Measurements from ENCODE around the gene FNDC3B.

Gene FNDC3B

DNA sequence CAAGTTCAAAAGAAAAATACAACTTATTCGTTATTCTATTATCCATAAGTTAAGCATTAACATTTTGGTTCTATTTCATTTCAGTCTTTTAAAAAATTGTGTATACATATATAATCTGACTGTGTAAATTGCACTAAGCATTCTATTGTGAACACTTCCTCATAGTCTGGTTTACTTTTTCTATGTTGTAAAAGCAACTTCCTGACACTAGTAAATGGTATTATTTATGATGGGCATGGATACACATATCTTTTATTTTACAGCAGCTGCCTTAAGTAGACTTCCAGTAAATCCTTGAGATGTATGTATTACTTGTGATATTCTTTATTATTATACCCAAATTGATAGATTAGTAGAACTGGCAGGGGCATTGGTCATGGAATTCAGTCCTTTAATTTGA, 58.2 kb downstream of the FNDC3B start:
- DNase-seq: no peak

- DNase-seq: no peak
These were observed 59.5 kb downstream of the FNDC3B start for GRCh38 chr3:172098698-172099494.

GRCh38 chr3:172099495-172099808, 60.1 kb downstream of the FNDC3B start:
- DNase-seq: no peak

DNA sequence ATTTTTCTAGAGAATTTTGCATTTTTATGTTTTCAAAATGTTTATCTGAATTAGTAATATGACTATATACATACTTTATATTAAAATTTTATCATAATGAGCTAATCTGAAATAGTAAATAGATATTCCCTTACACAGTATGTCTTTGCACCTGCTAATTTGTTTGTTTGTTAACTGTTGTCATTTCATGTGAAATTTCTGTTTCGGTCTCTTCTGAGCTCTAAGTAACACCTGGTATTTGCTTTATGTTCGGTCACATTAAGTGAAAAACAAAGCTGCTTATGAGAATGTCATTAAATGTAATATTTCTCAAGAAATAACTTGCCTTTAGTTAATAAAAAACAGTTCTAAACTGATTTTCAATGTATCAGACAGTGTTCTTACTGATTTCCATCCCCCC, 61.1 kb downstream of the FNDC3B start:
- no peak for DNase-seq

- DNase-seq: no peak
These were observed 61.7 kb downstream of the FNDC3B start for GRCh38 chr3:172101107-172101506.

DNA sequence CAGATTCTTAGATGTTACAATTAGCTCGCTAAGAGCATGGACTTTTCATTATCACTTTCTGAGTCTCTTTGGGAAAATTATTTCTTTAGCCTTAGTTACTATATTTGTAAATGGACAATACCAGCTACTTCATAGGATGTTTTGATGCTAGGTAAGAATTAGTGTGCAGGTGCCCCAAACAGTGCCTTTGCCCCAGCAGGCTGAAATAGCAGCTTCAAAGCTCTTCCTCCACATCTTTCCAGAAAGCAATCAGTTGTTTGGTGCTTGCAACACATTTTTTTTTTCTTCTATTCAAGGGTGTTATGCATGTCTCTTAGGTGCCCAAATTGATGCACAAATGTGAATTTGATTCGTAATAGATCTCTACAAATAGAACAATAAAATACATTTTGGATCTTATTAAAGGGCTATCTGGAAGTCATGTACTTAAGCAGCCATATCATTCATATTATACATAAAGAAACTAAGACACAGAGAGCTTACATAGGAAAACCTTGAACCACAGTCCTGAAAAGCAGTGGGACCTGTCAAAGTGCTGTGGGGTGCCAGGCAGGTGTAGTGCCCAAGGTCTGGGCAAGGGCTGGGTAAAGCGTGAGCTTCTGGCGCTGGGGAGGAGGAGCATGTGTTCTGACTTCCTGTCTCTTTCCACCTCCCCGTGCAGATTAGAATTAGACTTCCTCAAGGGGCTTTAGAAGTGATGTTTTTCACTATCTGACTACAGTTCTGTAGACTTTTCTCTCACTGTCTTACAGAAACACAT, 62.9 kb downstream of the FNDC3B start:
- DNase-seq: peak; percentile 24

DNA sequence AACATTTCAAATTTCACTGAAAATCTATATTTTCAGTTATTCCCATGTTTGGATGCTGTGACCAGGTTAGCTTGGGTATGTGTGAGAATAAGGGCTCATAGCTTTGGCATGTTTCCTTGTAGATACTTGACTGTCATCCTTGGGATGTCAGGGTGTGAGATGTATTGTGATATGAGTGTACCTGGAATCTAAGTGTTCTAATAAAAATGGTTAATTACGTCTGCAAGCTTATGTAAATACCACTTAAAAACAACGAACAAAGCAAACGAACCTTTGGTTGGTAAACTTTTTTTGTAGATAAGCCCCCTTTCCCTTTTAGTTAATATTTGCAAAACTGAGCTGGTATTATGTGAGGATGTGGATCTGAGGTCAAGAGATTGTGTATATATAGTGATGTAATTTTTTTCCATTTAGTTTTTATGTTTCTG, 63.5 kb downstream of the FNDC3B start:
- DNase-seq: no peak

DNA sequence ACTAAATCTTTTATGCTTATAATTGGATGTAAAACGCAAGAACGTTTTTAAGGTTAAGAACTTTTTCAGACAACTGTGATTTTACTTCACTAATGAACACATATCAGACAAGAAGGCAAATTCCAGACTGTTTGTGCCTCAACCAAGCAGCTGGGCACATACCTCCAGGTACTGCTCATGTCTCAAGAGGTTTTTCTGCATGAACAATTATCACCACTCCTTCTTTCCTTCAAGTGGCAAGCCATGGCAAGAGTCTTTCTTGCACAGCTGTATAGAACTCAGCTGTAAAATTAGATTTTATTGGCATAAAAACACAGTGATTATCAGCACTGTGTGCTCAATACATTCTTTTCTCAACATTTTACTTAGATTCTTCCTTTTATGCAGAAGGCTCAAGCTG, 64.3 kb downstream of the FNDC3B start:
- DNase-seq: no peak

DNA sequence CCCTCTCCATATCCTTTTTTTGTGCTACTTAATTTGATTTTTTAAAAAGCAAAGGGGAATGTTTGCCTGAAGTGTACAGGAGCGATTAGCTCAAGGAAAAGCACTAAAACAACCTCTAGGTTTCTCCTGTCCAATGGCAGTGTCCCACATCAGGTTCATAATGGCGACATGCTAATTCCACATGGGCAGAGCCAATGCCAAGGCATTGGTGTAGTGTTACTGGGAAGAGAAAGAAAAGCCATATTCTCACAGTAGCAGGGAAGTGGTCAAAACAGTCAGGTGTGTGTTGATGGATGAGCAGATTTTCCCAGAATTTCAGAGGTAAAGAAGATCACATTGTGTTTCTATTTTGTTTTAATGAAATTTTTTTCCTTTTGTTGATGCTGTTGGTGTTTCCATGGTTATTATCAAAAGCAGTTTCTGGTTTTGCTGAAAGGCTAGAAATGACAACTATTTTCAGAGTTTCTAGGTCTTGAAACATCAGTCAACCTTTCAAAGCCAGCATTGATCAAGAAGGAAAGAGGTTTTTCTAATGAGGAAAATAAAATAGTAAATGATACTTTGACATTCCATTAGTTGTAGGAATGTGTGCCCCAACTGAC, 65.2 kb downstream of the FNDC3B start:
- no peak for DNase-seq

GRCh38 chr3:172106037-172106954, 66.9 kb downstream of the FNDC3B start:
- DNase-seq: no peak

GRCh38 chr3:172106989-172107388, 67.6 kb downstream of the FNDC3B start:
- DNase-seq: peak; percentile 62

DNA sequence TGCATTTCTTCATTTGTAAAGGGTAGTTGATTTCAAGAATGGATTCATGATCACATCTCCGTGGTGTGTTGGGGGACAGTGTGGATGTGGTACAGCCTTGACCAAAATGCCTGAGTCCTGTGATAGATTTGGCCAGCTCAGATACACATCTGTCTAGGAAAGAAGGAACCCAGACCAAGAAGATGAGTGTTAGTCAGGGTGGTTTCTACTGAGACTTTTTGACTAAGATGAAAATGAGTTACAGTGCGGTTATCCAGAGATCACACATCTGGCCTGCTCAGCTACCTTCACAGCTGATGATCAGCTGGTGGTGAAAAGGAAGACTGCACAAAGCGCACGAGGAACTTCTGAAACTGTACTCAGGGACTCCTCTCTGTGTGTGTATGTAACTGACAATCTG, 68.0 kb downstream of the FNDC3B start:
- DNase-seq: peak; percentile 63

DNA sequence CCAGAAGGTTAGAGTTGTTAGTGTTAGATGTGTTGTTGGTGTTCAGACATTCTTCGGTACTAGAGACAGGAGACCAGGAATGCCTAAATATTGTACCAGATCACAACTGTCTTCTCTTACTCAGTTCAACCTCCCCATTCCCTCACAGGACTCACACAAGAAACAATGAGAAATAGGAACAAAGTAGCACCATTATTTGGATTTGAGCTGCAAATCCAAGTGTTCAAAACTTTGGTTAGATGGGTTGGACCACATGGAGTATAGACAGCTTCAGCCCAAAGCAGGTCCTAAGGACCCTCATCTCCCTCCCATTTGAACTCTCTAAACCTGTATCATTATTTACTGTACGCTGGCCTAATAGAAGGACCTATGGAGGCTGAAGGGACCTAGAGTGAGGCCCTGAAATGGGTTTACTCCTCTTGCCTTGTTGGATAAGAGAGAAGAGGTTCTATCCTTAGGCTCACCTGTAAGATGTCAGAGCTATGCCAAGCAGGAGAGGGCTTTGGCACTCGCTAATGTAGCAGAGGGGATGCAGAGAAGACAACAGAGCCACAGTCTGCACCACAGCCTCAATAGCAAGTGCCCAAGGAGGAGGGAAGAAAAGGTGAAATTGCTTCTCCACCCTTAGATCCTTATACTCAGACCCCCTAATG, 70.9 kb downstream of the FNDC3B start:
- no peak for DNase-seq

DNA sequence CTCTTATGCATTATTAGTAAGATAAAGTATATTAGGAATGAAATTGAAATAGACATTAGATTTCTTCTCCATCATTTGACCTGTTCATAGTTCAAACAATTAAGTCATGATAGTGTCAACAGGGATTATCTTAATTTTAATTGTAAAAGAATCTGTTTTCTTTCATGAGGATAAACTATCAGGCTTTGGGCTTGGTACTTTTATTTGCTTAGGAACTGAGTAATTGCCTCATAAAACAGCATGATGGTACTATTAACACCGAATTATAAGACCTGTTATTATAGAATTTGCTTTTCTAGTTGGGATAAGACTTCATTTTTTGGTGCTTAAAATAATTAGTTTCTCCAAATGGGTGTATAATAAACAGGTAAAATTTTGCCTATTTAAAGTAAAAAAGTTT, 71.8 kb downstream of the FNDC3B start:
- no peak for DNase-seq

DNA sequence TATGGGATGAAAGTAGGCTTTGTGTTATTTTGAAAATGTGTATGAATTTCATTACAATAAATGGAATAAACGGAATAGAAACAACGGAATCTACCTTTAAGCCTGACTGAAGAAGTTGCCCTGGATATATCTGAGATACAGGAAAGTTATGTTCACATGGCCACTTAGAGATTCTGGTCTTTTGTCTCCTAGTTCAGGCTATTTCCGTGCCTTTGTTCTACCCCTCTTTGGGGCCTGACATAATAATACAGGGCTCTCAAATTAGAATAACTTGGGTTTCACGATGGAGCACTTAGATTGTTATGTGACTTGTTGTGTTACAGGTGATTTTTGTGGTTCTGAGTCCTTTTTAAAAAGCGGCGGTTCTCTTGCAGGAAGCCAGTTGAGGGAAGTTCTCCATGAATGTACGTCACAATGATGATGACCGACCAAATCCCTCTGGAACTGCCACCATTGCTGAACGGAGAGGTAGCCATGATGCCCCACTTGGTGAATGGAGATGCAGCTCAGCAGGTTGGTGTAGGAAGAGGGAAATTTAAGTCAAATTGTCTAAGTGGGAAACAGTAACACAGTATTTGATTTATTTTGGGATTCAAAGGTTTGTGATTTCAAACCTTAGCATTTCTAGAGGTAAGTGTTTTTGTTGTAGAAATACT, 72.8 kb downstream of the FNDC3B start:
- DNase-seq: no peak

- no peak for DNase-seq
These were observed 73.3 kb downstream of the FNDC3B start for GRCh38 chr3:172112734-172113120.

DNA sequence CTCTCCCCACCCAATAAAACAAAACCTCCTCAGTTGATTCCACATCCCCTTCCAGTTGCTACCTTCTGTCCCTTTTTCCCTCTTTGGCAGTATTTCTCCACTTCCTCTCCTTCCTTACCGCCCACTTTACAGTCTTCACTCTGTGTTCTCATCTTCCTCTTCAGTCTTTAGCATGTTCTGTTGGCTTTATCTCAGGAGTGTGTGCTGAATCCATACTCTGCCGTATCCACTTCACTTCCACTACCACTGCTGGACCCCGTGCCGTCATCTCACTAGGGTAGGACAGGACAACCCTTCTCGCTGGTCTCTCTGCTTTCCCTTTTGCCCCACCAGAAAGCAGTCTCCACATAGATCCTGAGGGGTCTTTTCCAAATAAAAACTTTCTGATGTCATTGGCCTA, 74.3 kb downstream of the FNDC3B start:
- no peak for DNase-seq

- no peak for DNase-seq
These were observed 75.7 kb downstream of the FNDC3B start for GRCh38 chr3:172115059-172115458.

DNA sequence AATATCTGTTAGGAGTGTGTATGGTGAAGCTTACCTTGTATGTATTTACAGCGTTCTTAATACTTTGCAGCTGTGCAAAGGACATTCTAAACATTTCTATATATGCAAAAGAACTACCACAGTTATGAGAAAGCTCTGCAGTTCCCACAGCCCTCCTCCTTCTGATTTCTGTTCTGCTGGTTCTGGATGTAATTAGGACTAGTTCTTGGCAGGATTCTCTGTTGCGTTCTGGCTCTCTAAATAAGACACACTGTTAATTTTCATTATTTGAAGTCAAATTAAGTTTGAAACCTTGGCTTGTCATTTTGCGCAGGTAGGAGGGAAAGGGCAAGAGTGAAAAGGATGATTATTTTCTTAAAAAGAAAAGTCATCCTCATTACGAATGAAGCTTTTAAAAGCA, 76.4 kb downstream of the FNDC3B start:
- DNase-seq: no peak

DNA sequence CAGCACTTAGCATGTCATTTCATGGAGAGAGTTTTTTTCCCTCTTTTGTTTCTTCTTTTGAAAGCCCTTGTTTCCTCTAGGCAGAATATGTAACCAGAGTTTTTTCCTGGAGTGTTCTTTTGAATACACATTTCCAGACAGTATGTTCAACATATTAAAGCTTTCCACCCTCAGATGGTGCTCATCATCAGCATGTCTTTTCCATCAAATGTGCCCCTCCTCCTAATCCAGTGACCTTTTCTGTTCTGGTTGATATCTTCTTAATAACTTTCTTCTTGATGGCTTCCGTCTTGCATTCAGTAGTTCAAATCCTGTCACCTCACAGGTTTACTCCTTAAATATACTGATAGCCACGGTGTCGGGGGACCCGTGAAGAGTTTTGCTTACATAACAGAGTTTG, 78.6 kb downstream of the FNDC3B start:
- no peak for DNase-seq

DNA sequence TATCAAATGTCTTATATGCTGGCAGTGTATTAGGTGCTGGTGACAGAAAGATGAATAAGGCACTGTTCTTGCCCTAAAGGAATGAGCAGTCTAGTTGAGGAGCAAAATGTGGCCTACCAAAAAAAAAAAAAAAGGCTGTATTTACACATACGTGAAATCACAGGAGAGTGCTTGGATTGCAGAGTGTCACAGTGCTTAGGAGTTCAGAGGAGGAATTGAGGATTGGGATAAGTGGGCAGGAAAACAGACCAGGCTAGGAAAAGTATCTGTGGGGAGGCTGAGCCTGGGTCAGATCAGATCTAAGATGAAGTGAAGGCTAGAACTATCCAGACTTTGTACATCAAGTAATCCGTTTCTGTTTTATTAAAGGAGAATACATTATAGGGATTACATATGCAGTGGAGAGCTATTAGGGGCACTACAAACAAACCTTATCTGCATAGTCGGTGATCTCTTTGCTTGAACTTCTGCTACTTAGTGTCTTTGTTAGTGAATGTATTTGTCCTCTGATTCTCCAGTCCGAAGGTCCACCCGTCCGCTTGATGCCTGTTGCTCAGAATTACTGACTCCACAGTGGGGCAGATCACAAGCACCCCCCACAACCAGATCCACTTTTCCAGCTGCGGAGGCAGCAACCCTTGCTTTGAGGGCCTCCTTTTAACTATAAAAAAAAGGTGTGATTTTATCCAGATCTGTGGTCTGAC, 80.0 kb downstream of the FNDC3B start:
- no peak for DNase-seq

Data from activated naive CD4-positive, alpha-beta T cell treated with Interleukin-2 at 50 U/mL for 16 hours (primary cell).